Measurements from ENCODE around the gene ACACA. TPM values are rescaled to one million over a fixed set of nuclear protein-coding genes. Genes with fewer than 3 reads are reported as not detected.

ACACA gene
- total RNA-seq, 2 experiments from 2014 or later = 58.9 to 64.0 TPM

- peaks cover 40% of the 10 kb centered on the region for H3K36me3 Mint-ChIP-seq (ENCODE audit: low read depth)
Measured at GRCh38 chr17:37246085-37246484, 160.6 kb downstream of the ACACA start.

GRCh38 chr17:37240381-37240780 is 166.3 kb downstream of the ACACA start:
- peaks cover 42% of the 10 kb centered on the region for H3K36me3 Mint-ChIP-seq (ENCODE audit: low read depth)
- no peak for ATAC-seq
- H3K27ac Mint-ChIP-seq = no peak overlapping the region

More at GRCh38 chr17:37246085-37246484, 160.6 kb downstream of the ACACA start:
- ATAC-seq (no peak), DNase-seq (no peak)
- POLR2A ChIA-PET = no interaction called here
- H3K27me3 Mint-ChIP-seq (ENCODE audit: low read depth) = no peaks in the 10 kb centered on the region
- no peaks in the 10 kb centered on the region for H3K9me3 Mint-ChIP-seq (ENCODE audit: insufficient read depth)
- no peak overlapping the region for H3K27ac Mint-ChIP-seq
- H3K4me3 Mint-ChIP-seq = no peak overlapping the region
- CTCF ChIA-PET = no interaction called here
- H3K4me1 Mint-ChIP-seq (ENCODE audit: low read depth) = no peaks in the 10 kb centered on the region

GRCh38 chr17:37239690-37240334 is 166.8 kb downstream of the ACACA start:
- ATAC-seq (no peak), DNase-seq (peak; percentile 23)
- H3K27me3 Mint-ChIP-seq (ENCODE audit: low read depth) = no peaks in the 10 kb centered on the region
- no peaks in the 10 kb centered on the region for H3K4me1 Mint-ChIP-seq (ENCODE audit: low read depth)
- peaks cover 42% of the 10 kb centered on the region for H3K36me3 Mint-ChIP-seq (ENCODE audit: low read depth)
- H3K27ac Mint-ChIP-seq = no peak overlapping the region
- no peaks in the 10 kb centered on the region for H3K9me3 Mint-ChIP-seq (ENCODE audit: insufficient read depth)
- no peak overlapping the region for H3K4me3 Mint-ChIP-seq
- CTCF ChIA-PET = interaction anchor here (0.7 to 4.2 kb wide), 41 partner anchors 8 to 641 kb away, joined by 3 to 19 read pairs (median 4); partner anchors contain the start of gene AATF
- POLR2A ChIA-PET = interaction anchor here (0.6 kb wide), 1 partner anchor 102 kb away, joined by 3 read pairs; no protein-coding TSS in a partner anchor

More at GRCh38 chr17:37240381-37240780, 166.3 kb downstream of the ACACA start:
- Mint-ChIP-seq H3K27me3 (ENCODE audit: low read depth) (no peaks in the 10 kb centered on the region), H3K4me1 (ENCODE audit: low read depth) (no peaks in the 10 kb centered on the region), H3K9me3 (ENCODE audit: insufficient read depth) (no peaks in the 10 kb centered on the region), H3K4me3 (no peak overlapping the region)
- POLR2A ChIA-PET = no interaction called here
- no peak for DNase-seq
- CTCF ChIA-PET = interaction anchor here (0.7 to 4.2 kb wide), 38 partner anchors 9 to 641 kb away, joined by 3 to 19 read pairs (median 4); partner anchors contain the start of gene AATF

- DNase-seq (no peak), ATAC-seq (no peak)
- Mint-ChIP-seq H3K4me1 (ENCODE audit: low read depth) (no peaks in the 10 kb centered on the region), H3K36me3 (ENCODE audit: low read depth) (peaks cover 27% of the 10 kb centered on the region), H3K27ac (no peak overlapping the region), H3K4me3 (no peak overlapping the region), H3K27me3 (ENCODE audit: low read depth) (no peaks in the 10 kb centered on the region), H3K9me3 (ENCODE audit: insufficient read depth) (no peaks in the 10 kb centered on the region)
- ChIA-PET POLR2A (no interaction called here), CTCF (interaction anchor here (1.4 to 1.6 kb wide), 2 partner anchors 9 to 479 kb away, joined by 3 to 8 read pairs; no protein-coding TSS in a partner anchor)
Measured at GRCh38 chr17:37234106-37234505, 172.5 kb downstream of the ACACA start.

- no peaks in the 10 kb centered on the region for H3K4me1 Mint-ChIP-seq (ENCODE audit: low read depth)
- peaks cover 26% of the 10 kb centered on the region for H3K36me3 Mint-ChIP-seq (ENCODE audit: low read depth)
- POLR2A ChIA-PET = no interaction called here
- ATAC-seq (no peak), DNase-seq (no peak)
- H3K9me3 Mint-ChIP-seq (ENCODE audit: insufficient read depth) = no peaks in the 10 kb centered on the region
- H3K4me3 Mint-ChIP-seq = no peak overlapping the region
- CTCF ChIA-PET = interaction anchor here (1.5 kb wide), 1 partner anchor 140 kb away, joined by 5 read pairs; no protein-coding TSS in a partner anchor
- H3K27ac Mint-ChIP-seq = no peak overlapping the region
- no peaks in the 10 kb centered on the region for H3K27me3 Mint-ChIP-seq (ENCODE audit: low read depth)
Measured at GRCh38 chr17:37233036-37233435, 173.6 kb downstream of the ACACA start.

GRCh38 chr17:37231887-37232286 is 174.7 kb downstream of the ACACA start:
- no peak for DNase-seq
- no peaks in the 10 kb centered on the region for H3K9me3 Mint-ChIP-seq (ENCODE audit: insufficient read depth)
- H3K4me1 Mint-ChIP-seq (ENCODE audit: low read depth) = no peaks in the 10 kb centered on the region
- H3K27me3 Mint-ChIP-seq (ENCODE audit: low read depth) = no peaks in the 10 kb centered on the region
- H3K4me3 Mint-ChIP-seq = no peak overlapping the region
- no peak for ATAC-seq
- ChIA-PET POLR2A (no interaction called here), CTCF (interaction anchor here (0.6 to 1.6 kb wide), 7 partner anchors 8 to 1772 kb away, joined by 3 to 11 read pairs (median 4); no protein-coding TSS in a partner anchor)
- H3K27ac Mint-ChIP-seq = no peak overlapping the region
- H3K36me3 Mint-ChIP-seq (ENCODE audit: low read depth) = peaks cover 19% of the 10 kb centered on the region

GRCh38 chr17:37230633-37231032 is 176.0 kb downstream of the ACACA start:
- H3K9me3 Mint-ChIP-seq (ENCODE audit: insufficient read depth) = no peaks in the 10 kb centered on the region
- H3K4me3 Mint-ChIP-seq = no peak overlapping the region
- CTCF ChIA-PET = interaction anchor here (1.5 to 1.6 kb wide), 3 partner anchors 9 to 183 kb away, joined by 3 to 11 read pairs (median 5); no protein-coding TSS in a partner anchor
- H3K27me3 Mint-ChIP-seq (ENCODE audit: low read depth) = no peaks in the 10 kb centered on the region
- no peak for ATAC-seq
- POLR2A ChIA-PET = no interaction called here
- no peaks in the 10 kb centered on the region for H3K4me1 Mint-ChIP-seq (ENCODE audit: low read depth)
- peaks cover 17% of the 10 kb centered on the region for H3K36me3 Mint-ChIP-seq (ENCODE audit: low read depth)
- H3K27ac Mint-ChIP-seq = no peak overlapping the region
- no peak for DNase-seq

GRCh38 chr17:37225465-37225864 is 181.2 kb downstream of the ACACA start:
- DNase-seq (no peak), ATAC-seq (no peak)
- no peak overlapping the region for H3K4me3 Mint-ChIP-seq
- POLR2A ChIA-PET = interaction anchor here (0.8 kb wide), 1 partner anchor 10 kb away, joined by 3 read pairs; no protein-coding TSS in a partner anchor
- no peak overlapping the region for H3K27ac Mint-ChIP-seq
- peaks cover 21% of the 10 kb centered on the region for H3K36me3 Mint-ChIP-seq (ENCODE audit: low read depth)
- H3K27me3 Mint-ChIP-seq (ENCODE audit: low read depth) = no peaks in the 10 kb centered on the region
- H3K4me1 Mint-ChIP-seq (ENCODE audit: low read depth) = peaks cover 4% of the 10 kb centered on the region
- CTCF ChIA-PET = interaction anchor here (1.1 to 2.7 kb wide), 5 partner anchors 9 to 137 kb away, joined by 3 to 11 read pairs (median 5); no protein-coding TSS in a partner anchor
- H3K9me3 Mint-ChIP-seq (ENCODE audit: insufficient read depth) = no peaks in the 10 kb centered on the region

GRCh38 chr17:37221865-37222264 is 184.8 kb downstream of the ACACA start:
- Mint-ChIP-seq H3K4me1 (ENCODE audit: low read depth) (peaks cover 8% of the 10 kb centered on the region), H3K27ac (no peak overlapping the region), H3K4me3 (no peak overlapping the region), H3K9me3 (ENCODE audit: insufficient read depth) (no peaks in the 10 kb centered on the region), H3K27me3 (ENCODE audit: low read depth) (no peaks in the 10 kb centered on the region), H3K36me3 (ENCODE audit: low read depth) (peaks cover 21% of the 10 kb centered on the region)
- ChIA-PET POLR2A (no interaction called here), CTCF (interaction anchor here (2.1 kb wide), 1 partner anchor 8 kb away, joined by 6 read pairs; no protein-coding TSS in a partner anchor)
- ATAC-seq = no peak
- DNase-seq = no peak

- DNase-seq (peak; percentile 53), ATAC-seq (no peak)
- CTCF ChIA-PET = no interaction called here
- H3K27me3 Mint-ChIP-seq (ENCODE audit: low read depth) = no peaks in the 10 kb centered on the region
- H3K36me3 Mint-ChIP-seq (ENCODE audit: low read depth) = peaks cover 18% of the 10 kb centered on the region
- POLR2A ChIA-PET = no interaction called here
- H3K27ac Mint-ChIP-seq = no peak overlapping the region
- H3K4me1 Mint-ChIP-seq (ENCODE audit: low read depth) = peaks cover 8% of the 10 kb centered on the region
- H3K4me3 Mint-ChIP-seq = no peak overlapping the region
- no peaks in the 10 kb centered on the region for H3K9me3 Mint-ChIP-seq (ENCODE audit: insufficient read depth)
Measured at GRCh38 chr17:37220607-37220953, 186.1 kb downstream of the ACACA start.

GRCh38 chr17:37219876-37220606 is 186.6 kb downstream of the ACACA start:
- CTCF ChIA-PET = interaction anchor here (1.2 kb wide), 1 partner anchor 617 kb away, joined by 3 read pairs; no protein-coding TSS in a partner anchor

GRCh38 chr17:37218849-37219248 is 187.8 kb downstream of the ACACA start:
- Mint-ChIP-seq H3K4me1 (ENCODE audit: low read depth) (peaks cover 8% of the 10 kb centered on the region), H3K27me3 (ENCODE audit: low read depth) (no peaks in the 10 kb centered on the region), H3K4me3 (no peak overlapping the region), H3K27ac (no peak overlapping the region), H3K36me3 (ENCODE audit: low read depth) (peaks cover 18% of the 10 kb centered on the region), H3K9me3 (ENCODE audit: insufficient read depth) (no peaks in the 10 kb centered on the region)
- CTCF ChIA-PET = interaction anchor here (1.0 to 1.3 kb wide), 7 partner anchors 9 to 616 kb away, joined by 3 to 5 read pairs (median 3); no protein-coding TSS in a partner anchor
- ATAC-seq (no peak), DNase-seq (no peak)
- POLR2A ChIA-PET = no interaction called here

More at GRCh38 chr17:37219876-37220606, 186.6 kb downstream of the ACACA start:
- H3K27me3 Mint-ChIP-seq (ENCODE audit: low read depth) = no peaks in the 10 kb centered on the region
- H3K9me3 Mint-ChIP-seq (ENCODE audit: insufficient read depth) = no peaks in the 10 kb centered on the region
- POLR2A ChIA-PET = no interaction called here
- DNase-seq (no peak), ATAC-seq (no peak)
- peaks cover 18% of the 10 kb centered on the region for H3K36me3 Mint-ChIP-seq (ENCODE audit: low read depth)
- H3K4me3 Mint-ChIP-seq = no peak overlapping the region
- no peak overlapping the region for H3K27ac Mint-ChIP-seq
- peaks cover 8% of the 10 kb centered on the region for H3K4me1 Mint-ChIP-seq (ENCODE audit: low read depth)
